ENCODE measurements around the gene LONRF3. TPM values are rescaled to one million over a fixed set of nuclear protein-coding genes. Genes with fewer than 3 reads are reported as not detected.

Gene LONRF3
- total and polyA plus RNA-seq, 2 donors (not counting 1 experiment from before 2014, with no cell fraction given): 0.07 to 1.2 TPM

- Mint-ChIP-seq H3K4me3 (no peak overlapping the region), H3K27me3 (peaks cover under 1% of the 10 kb centered on the region), H3K9me3 (ENCODE audit: insufficient read depth) (no peaks in the 10 kb centered on the region), H3K27ac (no peak overlapping the region), H3K4me1 (no peaks in the 10 kb centered on the region)
- no peak overlapping the region for H3K4me3 ChIP-seq (ENCODE audit: control extremely low read depth in 1 of 5, extremely low read depth in 1 of 5, insufficient read depth in 1 of 5, low read depth in 2 of 5, low read length in 4 of 5)
- H3K9me3 ChIP-seq (ENCODE audit: control extremely low read depth in 1 of 3, control insufficient read depth in 2 of 3, insufficient read depth in 1 of 3, low read length in 2 of 3): no peaks in the 10 kb centered on the region
- H3K4me1 ChIP-seq (ENCODE audit: control insufficient read depth in 2 of 2, insufficient read depth in 2 of 2, low read length in 2 of 2): no peaks in the 10 kb centered on the region
- H3K9ac ChIP-seq (ENCODE audit: low read length): no peak overlapping the region
- no peak overlapping the region for H3K4me2 ChIP-seq (replicated peaks; ENCODE audit: low read depth, low read length, poor library complexity, severe bottlenecking)
- H3K36me3 ChIP-seq (replicated peaks in 1 of 2; ENCODE audit: control extremely low read depth in 1 of 2, control insufficient read depth in 1 of 2, extremely low read depth in 1 of 2, insufficient read depth in 2 of 2, low read length in 1 of 2): no peaks in the 10 kb centered on the region
- no peak overlapping the region for H2AFZ ChIP-seq (ENCODE audit: insufficient read depth, low read depth, low read length, poor library complexity, severe bottlenecking)
- POLR2A ChIA-PET: no interaction called here
- H3K27me3 ChIP-seq (replicated peaks in 1 of 4; ENCODE audit: control extremely low read depth in 1 of 4, control insufficient read depth in 3 of 4, insufficient read depth in 4 of 4, low read length in 3 of 4): no peaks in the 10 kb centered on the region
- H3K27ac ChIP-seq (ENCODE audit: low read length in 2 of 2): no peak overlapping the region
- DNase-seq (no peak), ATAC-seq (ENCODE audit: low read depth) (no peak)
- H4K20me1 ChIP-seq (ENCODE audit: control insufficient read depth, insufficient read depth, low read length, poor library complexity, severe bottlenecking): no peaks in the 10 kb centered on the region
- intact Hi-C loops (cut with micrococcal nuclease): no loop called here
- no CpG with 5 or more reads among the region's 2 CpGs for WGBS (ENCODE audit: insufficient coverage)
- CTCF ChIA-PET: no interaction called here
- no peak for TF ChIP-seq EZH2 (IDR thresholded peaks at IDR 0.05; ENCODE audit: borderline replicate concordance, insufficient read depth, low read depth, low read length, poor library complexity, severe bottlenecking)
- no peak for TF ChIP-seq CTCF (IDR thresholded peaks at IDR 0.05)
- no peaks in the 10 kb centered on the region for H3K79me2 ChIP-seq (ENCODE audit: control insufficient read depth, insufficient read depth, low read length)
Observed at GRCh38 chrX:118963159-118963558, 11.3 kb upstream of the LONRF3 start.

- intact Hi-C loops (cut with micrococcal nuclease): no loop called here
- H3K36me3 ChIP-seq (replicated peaks in 1 of 2; ENCODE audit: control extremely low read depth in 1 of 2, control insufficient read depth in 1 of 2, extremely low read depth in 1 of 2, insufficient read depth in 2 of 2, low read length in 1 of 2): no peaks in the 10 kb centered on the region
- no peak overlapping the region for H3K9ac ChIP-seq (ENCODE audit: low read length)
- no peak overlapping the region for H3K27ac Mint-ChIP-seq
- H4K20me1 ChIP-seq (ENCODE audit: control insufficient read depth, insufficient read depth, low read length, poor library complexity, severe bottlenecking): no peaks in the 10 kb centered on the region
- H3K9me3 Mint-ChIP-seq (ENCODE audit: insufficient read depth): no peaks in the 10 kb centered on the region
- no peaks in the 10 kb centered on the region for H3K27me3 ChIP-seq (replicated peaks in 1 of 4; ENCODE audit: control extremely low read depth in 1 of 4, control insufficient read depth in 3 of 4, insufficient read depth in 4 of 4, low read length in 3 of 4)
- CTCF ChIA-PET: no interaction called here
- DNase-seq (no peak), ATAC-seq (ENCODE audit: low read depth) (no peak)
- no peaks in the 10 kb centered on the region for H3K9me3 ChIP-seq (ENCODE audit: control extremely low read depth in 1 of 3, control insufficient read depth in 2 of 3, insufficient read depth in 1 of 3, low read length in 2 of 3)
- no peak overlapping the region for H2AFZ ChIP-seq (ENCODE audit: insufficient read depth, low read depth, low read length, poor library complexity, severe bottlenecking)
- H3K27me3 Mint-ChIP-seq: peaks cover 4% of the 10 kb centered on the region
- TF ChIP-seq EZH2 (IDR thresholded peaks at IDR 0.05; ENCODE audit: borderline replicate concordance, insufficient read depth, low read depth, low read length, poor library complexity, severe bottlenecking): no peak
- TF ChIP-seq CTCF (IDR thresholded peaks at IDR 0.05): no peak
- no peak overlapping the region for H3K4me3 Mint-ChIP-seq
- no peaks in the 10 kb centered on the region for H3K4me1 Mint-ChIP-seq
- POLR2A ChIA-PET: no interaction called here
- no peak overlapping the region for H3K27ac ChIP-seq (ENCODE audit: low read length in 2 of 2)
- no CpG with 5 or more reads among the region's 2 CpGs for WGBS (ENCODE audit: insufficient coverage)
- H3K4me2 ChIP-seq (replicated peaks; ENCODE audit: low read depth, low read length, poor library complexity, severe bottlenecking): no peak overlapping the region
- no peak overlapping the region for H3K4me3 ChIP-seq (ENCODE audit: control extremely low read depth in 1 of 5, extremely low read depth in 1 of 5, insufficient read depth in 1 of 5, low read depth in 2 of 5, low read length in 4 of 5)
- no peaks in the 10 kb centered on the region for H3K4me1 ChIP-seq (ENCODE audit: control insufficient read depth in 2 of 2, insufficient read depth in 2 of 2, low read length in 2 of 2)
- H3K79me2 ChIP-seq (ENCODE audit: control insufficient read depth, insufficient read depth, low read length): no peaks in the 10 kb centered on the region
Observed at GRCh38 chrX:118964252-118964651, 10.2 kb upstream of the LONRF3 start.
